ENCODE results near the gene DOLPP1. TPM values are rescaled to one million over a fixed set of nuclear protein-coding genes. Genes with fewer than 3 reads are reported as not detected.
A peak's percentile ranks its signal among the peaks of the same experiment; 100 is the strongest.

Gene DOLPP1
- total RNA-seq, 1 experiment from 2014 or later: 30.4 TPM

- no peaks in the 10 kb centered on the region for H3K9me3 ChIP-seq (ENCODE audit: low read depth, low read length, poor library complexity, severe bottlenecking)
- CTCF ChIA-PET: interaction anchor here (0.7 kb wide), 1 partner anchor 53 kb away, joined by 3 read pairs; the partner anchor contains the start of gene SH3GLB2
- intact Hi-C loops (cut with micrococcal nuclease; ENCODE audit: unreplicated experiment): loop anchor here (2.0 kb wide), 1 partner anchor 29 kb away; the partner anchor contains the start of genes CRAT and PTPA
- H3K4me1 ChIP-seq (ENCODE audit: insufficient read depth, low read length, poor library complexity, severe bottlenecking): peaks cover 15% of the 10 kb centered on the region
- TF ChIP-seq EZH2 (IDR thresholded peaks at IDR 0.05; ENCODE audit: borderline replicate concordance, low read depth, low read length, poor library complexity, severe bottlenecking): no peak
- TF ChIP-seq, protein P1, sequence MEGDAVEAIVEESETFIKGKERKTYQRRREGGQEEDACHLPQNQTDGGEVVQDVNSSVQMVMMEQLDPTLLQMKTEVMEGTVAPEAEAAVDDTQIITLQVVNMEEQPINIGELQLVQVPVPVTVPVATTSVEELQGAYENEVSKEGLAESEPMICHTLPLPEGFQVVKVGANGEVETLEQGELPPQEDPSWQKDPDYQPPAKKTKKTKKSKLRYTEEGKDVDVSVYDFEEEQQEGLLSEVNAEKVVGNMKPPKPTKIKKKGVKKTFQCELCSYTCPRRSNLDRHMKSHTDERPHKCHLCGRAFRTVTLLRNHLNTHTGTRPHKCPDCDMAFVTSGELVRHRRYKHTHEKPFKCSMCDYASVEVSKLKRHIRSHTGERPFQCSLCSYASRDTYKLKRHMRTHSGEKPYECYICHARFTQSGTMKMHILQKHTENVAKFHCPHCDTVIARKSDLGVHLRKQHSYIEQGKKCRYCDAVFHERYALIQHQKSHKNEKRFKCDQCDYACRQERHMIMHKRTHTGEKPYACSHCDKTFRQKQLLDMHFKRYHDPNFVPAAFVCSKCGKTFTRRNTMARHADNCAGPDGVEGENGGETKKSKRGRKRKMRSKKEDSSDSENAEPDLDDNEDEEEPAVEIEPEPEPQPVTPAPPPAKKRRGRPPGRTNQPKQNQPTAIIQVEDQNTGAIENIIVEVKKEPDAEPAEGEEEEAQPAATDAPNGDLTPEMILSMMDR (conservative IDR thresholded peaks at IDR 0.05; ENCODE audit: low read depth, low read length): no peak
- H3K4me3 ChIP-seq (ENCODE audit: low read depth, low read length, poor library complexity, severe bottlenecking): peak overlapping the region; percentile 82
- H3K27me3 ChIP-seq (replicated peaks; ENCODE audit: insufficient read depth, low read depth, low read length, poor library complexity): no peaks in the 10 kb centered on the region
- peak overlapping the region; percentile 83 for H3K27ac ChIP-seq (ENCODE audit: low read depth, low read length, poor library complexity, severe bottlenecking)
- no peak for DNase-seq (ENCODE audit: low spot score)
- BruUV-seq (replicated peaks): TSS peak; percentile 61
- POLR2A ChIA-PET (ENCODE audit: low non-redundant PET): no interaction called here
- peaks cover 13% of the 10 kb centered on the region for H3K36me3 ChIP-seq (ENCODE audit: insufficient read depth, low read length, poor library complexity, severe bottlenecking)
These were observed 535 bp downstream of the DOLPP1 start for GRCh38 chr9:129081388-129081904.

DNA sequence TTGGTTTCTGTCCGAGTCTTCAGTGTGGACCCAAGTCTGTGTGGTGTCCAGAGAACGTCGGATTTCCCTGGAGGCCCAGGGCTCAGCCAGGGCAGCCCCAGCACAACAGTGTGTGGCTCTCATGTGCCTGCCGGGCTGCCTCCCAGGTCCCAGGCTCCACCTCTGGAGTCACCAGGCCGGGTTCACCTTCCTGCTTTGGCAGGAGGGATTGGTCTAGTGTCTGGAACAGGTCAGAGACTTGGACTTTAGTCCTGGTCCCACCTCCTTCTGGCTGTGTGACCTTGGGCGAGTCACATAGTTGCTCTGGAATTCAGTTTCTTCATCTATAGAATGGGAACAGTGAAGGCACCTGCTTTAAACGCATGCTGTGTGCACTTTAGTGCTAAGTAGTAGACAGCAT is 3.2 kb downstream of the DOLPP1 start:
- no peak for TF ChIP-seq EZH2 (IDR thresholded peaks at IDR 0.05; ENCODE audit: borderline replicate concordance, low read depth, low read length, poor library complexity, severe bottlenecking)
- TF ChIP-seq, protein P1 (conservative IDR thresholded peaks at IDR 0.05; ENCODE audit: low read depth, low read length): no peak
- Histone ChIP-seq H3K4me1 (ENCODE audit: insufficient read depth, low read length, poor library complexity, severe bottlenecking) (peaks cover 15% of the 10 kb centered on the region), H3K36me3 (ENCODE audit: insufficient read depth, low read length, poor library complexity, severe bottlenecking) (peaks cover 27% of the 10 kb centered on the region), H3K27me3 (replicated peaks; ENCODE audit: insufficient read depth, low read depth, low read length, poor library complexity) (no peaks in the 10 kb centered on the region), H3K9me3 (ENCODE audit: low read depth, low read length, poor library complexity, severe bottlenecking) (no peaks in the 10 kb centered on the region), H3K27ac (ENCODE audit: low read depth, low read length, poor library complexity, severe bottlenecking) (no peak overlapping the region), H3K4me3 (ENCODE audit: low read depth, low read length, poor library complexity, severe bottlenecking) (no peak overlapping the region)
- no TSS peak for BruUV-seq (replicated peaks)
- POLR2A ChIA-PET (ENCODE audit: low non-redundant PET): no interaction called here
- CTCF ChIA-PET: no interaction called here
- intact Hi-C loops (cut with micrococcal nuclease; ENCODE audit: unreplicated experiment): no loop called here
- no peak for DNase-seq (ENCODE audit: low spot score)

DNA sequence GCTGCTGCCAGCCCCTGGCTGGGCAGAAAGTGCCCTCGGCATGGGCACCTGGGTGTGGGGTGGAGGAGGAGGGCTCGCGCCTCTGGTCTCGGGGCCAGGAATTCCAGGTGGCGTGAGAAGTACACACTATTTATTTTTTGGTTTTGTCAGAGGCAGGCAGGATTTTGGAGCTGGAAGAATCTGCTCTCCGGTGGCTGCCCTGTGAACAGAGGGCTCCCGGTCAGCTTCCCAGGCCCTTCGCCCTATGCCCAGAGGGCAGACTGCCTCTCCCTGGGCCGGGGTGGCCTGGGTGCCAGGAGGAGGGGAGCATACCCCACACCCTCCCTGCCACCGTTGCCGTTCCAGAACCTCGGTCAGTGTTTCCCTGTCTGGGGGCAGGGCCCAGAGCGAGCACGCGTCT is 8.3 kb downstream of the DOLPP1 start:
- no peaks in the 10 kb centered on the region for H3K4me1 ChIP-seq (ENCODE audit: insufficient read depth, low read length, poor library complexity, severe bottlenecking)
- no peak overlapping the region for H3K4me3 ChIP-seq (ENCODE audit: low read depth, low read length, poor library complexity, severe bottlenecking)
- no peak for DNase-seq (ENCODE audit: low spot score)
- POLR2A ChIA-PET (ENCODE audit: low non-redundant PET): no interaction called here
- CTCF ChIA-PET: no interaction called here
- TF ChIP-seq, protein P1 (conservative IDR thresholded peaks at IDR 0.05; ENCODE audit: low read depth, low read length): no peak
- TF ChIP-seq EZH2 (IDR thresholded peaks at IDR 0.05; ENCODE audit: borderline replicate concordance, low read depth, low read length, poor library complexity, severe bottlenecking): no peak
- H3K36me3 ChIP-seq (ENCODE audit: insufficient read depth, low read length, poor library complexity, severe bottlenecking): peaks cover 36% of the 10 kb centered on the region
- H3K27ac ChIP-seq (ENCODE audit: low read depth, low read length, poor library complexity, severe bottlenecking): no peak overlapping the region
- H3K9me3 ChIP-seq (ENCODE audit: low read depth, low read length, poor library complexity, severe bottlenecking): no peaks in the 10 kb centered on the region
- intact Hi-C loops (cut with micrococcal nuclease; ENCODE audit: unreplicated experiment): no loop called here
- no peaks in the 10 kb centered on the region for H3K27me3 ChIP-seq (replicated peaks; ENCODE audit: insufficient read depth, low read depth, low read length, poor library complexity)
- BruUV-seq (replicated peaks): no TSS peak
